ENCODE results near the gene C19orf85. TPM values are rescaled to one million over a fixed set of nuclear protein-coding genes. Genes with fewer than 3 reads are reported as not detected.

C19orf85 gene
- total and polyA plus RNA-seq, 9 donors: not detected

DNA sequence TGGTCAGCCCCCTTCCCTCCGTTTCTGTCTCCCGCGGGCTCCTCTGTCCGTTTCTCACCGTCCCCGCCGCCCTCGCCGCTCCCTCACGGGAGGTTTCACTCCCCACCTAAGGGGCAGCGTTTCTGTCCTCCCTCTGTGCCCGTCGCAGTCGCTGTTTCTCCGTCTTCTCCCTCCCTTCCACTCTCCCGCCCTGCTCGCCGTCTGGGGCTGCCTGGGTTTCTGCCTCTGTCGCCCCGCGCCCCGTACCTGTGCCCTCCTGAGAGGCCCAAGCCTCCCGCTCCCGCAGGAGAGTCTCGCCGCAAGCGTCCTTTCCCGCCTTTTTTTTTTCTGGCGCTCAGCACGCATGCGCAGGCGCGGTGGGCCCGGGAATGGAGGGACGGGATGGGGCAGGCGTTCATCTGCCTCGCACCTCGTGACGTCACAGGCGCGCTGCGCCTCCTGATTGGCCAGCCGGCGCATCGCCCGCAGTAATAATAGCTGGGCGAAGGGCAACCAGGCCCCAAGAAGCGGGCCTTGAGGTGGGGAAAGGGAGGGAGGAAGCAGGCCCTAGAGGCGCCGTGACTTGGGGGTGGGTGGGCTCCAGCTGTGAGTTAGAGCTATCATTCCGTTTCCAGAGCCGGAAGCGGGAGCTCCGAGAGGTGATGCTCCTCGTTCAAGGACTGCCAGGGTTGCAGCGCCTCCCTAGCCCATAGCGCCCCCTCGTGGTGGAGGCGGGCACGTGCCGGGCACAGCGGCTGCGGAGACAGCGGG, 39.1 kb upstream of the C19orf85 start:
- Histone ChIP-seq H3K27me3 (no peaks in the 10 kb centered on the region), H3K27ac (no peak overlapping the region), H3K4me3 (peak overlapping the region; percentile 17), H3K36me3 (no peaks in the 10 kb centered on the region), H3K4me1 (ENCODE audit: insufficient read depth) (no peaks in the 10 kb centered on the region), H3K9me3 (no peaks in the 10 kb centered on the region)
- intact Hi-C loops (cut with DNase I): loop anchor here (5.0 to 10.0 kb wide), 7 partner anchors 36 to 359 kb away; partner anchors contain the start of genes TNNT1 (in 2 of the 4), BRSK1 (in 1 of the 4), C19orf85 (in 1 of the 4) and HSPBP1 (in 1 of the 4)
- TF ChIP-seq, protein P1, sequence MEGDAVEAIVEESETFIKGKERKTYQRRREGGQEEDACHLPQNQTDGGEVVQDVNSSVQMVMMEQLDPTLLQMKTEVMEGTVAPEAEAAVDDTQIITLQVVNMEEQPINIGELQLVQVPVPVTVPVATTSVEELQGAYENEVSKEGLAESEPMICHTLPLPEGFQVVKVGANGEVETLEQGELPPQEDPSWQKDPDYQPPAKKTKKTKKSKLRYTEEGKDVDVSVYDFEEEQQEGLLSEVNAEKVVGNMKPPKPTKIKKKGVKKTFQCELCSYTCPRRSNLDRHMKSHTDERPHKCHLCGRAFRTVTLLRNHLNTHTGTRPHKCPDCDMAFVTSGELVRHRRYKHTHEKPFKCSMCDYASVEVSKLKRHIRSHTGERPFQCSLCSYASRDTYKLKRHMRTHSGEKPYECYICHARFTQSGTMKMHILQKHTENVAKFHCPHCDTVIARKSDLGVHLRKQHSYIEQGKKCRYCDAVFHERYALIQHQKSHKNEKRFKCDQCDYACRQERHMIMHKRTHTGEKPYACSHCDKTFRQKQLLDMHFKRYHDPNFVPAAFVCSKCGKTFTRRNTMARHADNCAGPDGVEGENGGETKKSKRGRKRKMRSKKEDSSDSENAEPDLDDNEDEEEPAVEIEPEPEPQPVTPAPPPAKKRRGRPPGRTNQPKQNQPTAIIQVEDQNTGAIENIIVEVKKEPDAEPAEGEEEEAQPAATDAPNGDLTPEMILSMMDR (IDR thresholded peaks at IDR 0.05): peak; percentile 88 to 96 (median 94)
- TF ChIP-seq POLR2A (IDR thresholded peaks at IDR 0.05): peak; percentile 15
- TF ChIP-seq EP300 (IDR thresholded peaks at IDR 0.05): no peak
- peak; percentile 89 to 94 (median 91) for DNase-seq
- 17 to 18% (median 18%) methylated on average over 64 of the region's 64 CpGs for WGBS, 3 donors

DNA sequence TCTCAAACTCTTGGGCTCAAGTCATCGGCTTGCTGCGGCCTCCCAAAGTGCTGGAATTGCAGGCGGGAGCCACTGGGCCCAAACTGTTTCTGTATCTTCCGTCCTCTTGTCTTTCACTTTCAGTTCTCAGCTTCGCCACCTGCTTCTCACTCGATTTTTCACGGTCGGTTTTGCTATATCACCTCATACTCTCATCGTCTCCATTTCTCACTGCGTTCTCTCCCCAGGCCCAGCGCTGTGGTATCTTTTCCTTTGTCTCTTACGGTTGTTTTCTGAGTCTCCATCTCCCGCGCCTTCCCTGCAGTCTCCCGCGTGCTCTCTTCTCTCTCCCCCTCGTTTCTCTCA, 38.6 kb upstream of the C19orf85 start:
- Histone ChIP-seq H3K4me3 (no peak overlapping the region), H3K27ac (no peak overlapping the region), H3K36me3 (no peaks in the 10 kb centered on the region), H3K4me1 (ENCODE audit: insufficient read depth) (no peaks in the 10 kb centered on the region), H3K27me3 (no peaks in the 10 kb centered on the region), H3K9me3 (no peaks in the 10 kb centered on the region)
- intact Hi-C loops (cut with DNase I): loop anchor here (5.0 to 10.0 kb wide), 7 partner anchors 36 to 358 kb away; partner anchors contain the start of genes TNNT1 (in 2 of the 4), BRSK1 (in 1 of the 4), C19orf85 (in 1 of the 4) and HSPBP1 (in 1 of the 4)
- WGBS, 3 donors: 81 to 93% (median 93%) methylated on average over 17 of the region's 17 CpGs
- no peak for TF ChIP-seq EP300 (IDR thresholded peaks at IDR 0.05)
- TF ChIP-seq POLR2A (IDR thresholded peaks at IDR 0.05): no peak
- TF ChIP-seq, protein P1 (IDR thresholded peaks at IDR 0.05): no peak
- no peak for DNase-seq

DNA sequence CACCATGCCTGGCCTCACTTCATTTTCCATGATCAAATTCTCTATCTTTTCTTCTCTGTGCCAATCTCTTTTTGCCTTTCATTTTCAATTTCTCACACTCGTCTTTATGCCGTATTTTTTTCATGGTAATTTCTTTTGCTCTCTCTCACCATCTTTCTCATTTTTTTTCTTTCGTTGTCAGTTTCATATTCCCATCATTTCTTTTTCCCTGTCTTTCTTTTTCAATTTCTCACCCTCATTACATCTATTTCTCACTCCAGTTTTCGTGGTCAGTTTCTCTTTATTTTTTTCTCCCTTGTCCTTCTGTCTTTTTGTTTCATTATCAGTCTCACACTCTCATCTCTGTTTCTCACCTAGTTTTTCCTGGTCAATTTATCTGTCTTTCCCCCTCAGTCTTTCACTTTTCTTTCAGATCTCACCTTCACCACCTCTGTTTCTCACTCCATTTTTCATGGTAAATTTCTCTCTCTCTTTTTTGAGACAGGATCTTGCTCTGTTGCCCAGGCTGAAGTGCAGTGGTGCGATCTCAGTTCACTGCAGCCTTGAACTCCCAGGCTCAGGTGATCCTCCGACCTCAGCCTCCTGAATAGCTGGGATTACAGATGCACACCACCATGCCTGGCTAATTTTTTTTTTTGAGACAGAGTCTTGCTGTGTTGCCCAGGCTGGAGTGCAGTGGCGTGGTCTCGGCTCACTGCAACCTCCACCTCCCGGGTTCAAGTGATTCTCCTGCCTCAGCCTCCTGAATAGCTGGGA, 37.8 kb upstream of the C19orf85 start:
- Histone ChIP-seq H3K36me3 (no peaks in the 10 kb centered on the region), H3K27ac (no peak overlapping the region), H3K9me3 (no peaks in the 10 kb centered on the region), H3K4me1 (ENCODE audit: insufficient read depth) (no peaks in the 10 kb centered on the region), H3K27me3 (no peaks in the 10 kb centered on the region), H3K4me3 (no peak overlapping the region)
- no peak for DNase-seq
- intact Hi-C loops (cut with DNase I): loop anchor here (5.0 to 10.0 kb wide), 7 partner anchors 35 to 358 kb away; partner anchors contain the start of genes TNNT1 (in 2 of the 4), BRSK1 (in 1 of the 4), C19orf85 (in 1 of the 4) and HSPBP1 (in 1 of the 4)
- no peak for TF ChIP-seq POLR2A (IDR thresholded peaks at IDR 0.05)
- TF ChIP-seq, protein P1 (IDR thresholded peaks at IDR 0.05): no peak
- no peak for TF ChIP-seq EP300 (IDR thresholded peaks at IDR 0.05)
- WGBS, 3 donors: 92 to 94% (median 93%) methylated on average over 9 of the region's 9 CpGs

DNA sequence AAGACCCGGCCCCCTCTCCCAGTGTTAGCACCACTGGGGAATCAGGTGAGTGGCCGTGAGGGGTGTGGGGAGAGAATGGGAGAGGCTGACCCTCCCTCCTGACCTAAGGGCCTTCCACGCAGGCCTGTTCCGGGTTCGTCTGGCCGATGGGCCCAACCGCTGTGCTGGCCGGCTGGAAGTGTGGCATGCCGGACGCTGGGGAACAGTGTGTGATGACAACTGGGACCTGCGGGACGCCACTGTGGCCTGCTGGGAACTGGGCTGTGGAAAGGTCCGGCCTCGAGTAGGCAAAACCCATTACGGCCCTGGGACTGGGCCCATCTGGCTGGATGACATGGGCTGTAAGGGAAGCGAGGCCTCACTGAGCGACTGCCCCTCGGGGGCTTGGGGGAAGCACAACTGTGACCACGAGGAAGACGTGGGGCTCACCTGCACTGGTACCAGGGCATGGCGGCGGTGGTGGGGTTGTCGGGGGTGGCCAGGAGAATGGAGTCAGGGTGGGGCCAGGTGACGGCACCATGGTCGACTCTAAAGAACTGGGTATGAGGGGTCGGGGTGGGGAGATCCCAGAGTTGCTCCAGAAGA, 35.9 kb upstream of the C19orf85 start:
- Histone ChIP-seq H3K27ac (no peak overlapping the region), H3K4me1 (ENCODE audit: insufficient read depth) (no peaks in the 10 kb centered on the region), H3K4me3 (no peak overlapping the region), H3K27me3 (no peaks in the 10 kb centered on the region), H3K36me3 (no peaks in the 10 kb centered on the region), H3K9me3 (no peaks in the 10 kb centered on the region)
- TF ChIP-seq, protein P1 (IDR thresholded peaks at IDR 0.05): no peak
- no peak for TF ChIP-seq POLR2A (IDR thresholded peaks at IDR 0.05)
- TF ChIP-seq EP300 (IDR thresholded peaks at IDR 0.05): no peak
- 91 to 94% (median 93%) methylated on average over 26 of the region's 26 CpGs for WGBS, 3 donors
- DNase-seq: peak in 1 of 5 donors; percentile 37
- intact Hi-C loops (cut with DNase I): loop anchor here (5.0 to 10.0 kb wide), 7 partner anchors 33 to 356 kb away; partner anchors contain the start of genes TNNT1 (in 2 of the 4), BRSK1 (in 1 of the 4), C19orf85 (in 1 of the 4) and HSPBP1 (in 1 of the 4)

All from ovary (tissue), 9 donors.